Measurements from ENCODE around the gene TEX261.

DNA sequence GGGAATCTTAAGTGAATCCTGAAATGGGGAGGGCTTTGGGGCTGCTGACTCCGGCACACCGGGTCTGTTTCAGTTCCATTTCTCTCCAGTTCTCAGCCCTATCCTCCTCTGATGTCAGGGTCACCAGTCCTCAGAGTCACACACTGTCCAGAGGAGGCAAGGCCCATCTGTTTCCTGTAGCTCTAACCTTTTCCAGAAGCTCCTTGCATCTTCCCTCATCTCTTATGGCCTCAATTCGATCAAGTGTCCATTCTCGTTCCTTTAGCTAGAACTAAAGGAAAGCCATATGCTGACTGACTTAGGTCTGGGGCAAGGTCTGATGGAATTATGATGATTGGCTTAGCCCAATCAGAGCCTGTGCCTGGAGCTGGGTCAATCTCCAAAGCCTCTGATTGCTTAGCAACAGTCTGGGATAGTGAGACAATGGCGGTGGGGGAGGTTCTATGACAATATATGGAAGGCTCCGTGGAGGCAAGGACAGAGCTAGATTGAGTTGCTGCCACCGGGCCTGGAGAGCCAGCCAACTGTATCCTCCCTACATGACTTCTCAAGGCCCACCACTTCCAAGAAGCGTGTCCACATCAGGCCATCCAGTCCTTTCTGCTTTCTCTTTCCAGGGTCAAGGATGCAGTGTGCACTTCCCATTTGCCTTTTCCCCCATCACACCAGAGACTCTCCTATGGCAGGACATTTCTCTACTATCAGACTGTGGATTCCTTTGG lies 11.0 kb downstream of the TEX261 start:
- TF ChIP-seq, protein P1, sequence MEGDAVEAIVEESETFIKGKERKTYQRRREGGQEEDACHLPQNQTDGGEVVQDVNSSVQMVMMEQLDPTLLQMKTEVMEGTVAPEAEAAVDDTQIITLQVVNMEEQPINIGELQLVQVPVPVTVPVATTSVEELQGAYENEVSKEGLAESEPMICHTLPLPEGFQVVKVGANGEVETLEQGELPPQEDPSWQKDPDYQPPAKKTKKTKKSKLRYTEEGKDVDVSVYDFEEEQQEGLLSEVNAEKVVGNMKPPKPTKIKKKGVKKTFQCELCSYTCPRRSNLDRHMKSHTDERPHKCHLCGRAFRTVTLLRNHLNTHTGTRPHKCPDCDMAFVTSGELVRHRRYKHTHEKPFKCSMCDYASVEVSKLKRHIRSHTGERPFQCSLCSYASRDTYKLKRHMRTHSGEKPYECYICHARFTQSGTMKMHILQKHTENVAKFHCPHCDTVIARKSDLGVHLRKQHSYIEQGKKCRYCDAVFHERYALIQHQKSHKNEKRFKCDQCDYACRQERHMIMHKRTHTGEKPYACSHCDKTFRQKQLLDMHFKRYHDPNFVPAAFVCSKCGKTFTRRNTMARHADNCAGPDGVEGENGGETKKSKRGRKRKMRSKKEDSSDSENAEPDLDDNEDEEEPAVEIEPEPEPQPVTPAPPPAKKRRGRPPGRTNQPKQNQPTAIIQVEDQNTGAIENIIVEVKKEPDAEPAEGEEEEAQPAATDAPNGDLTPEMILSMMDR (IDR thresholded peaks at IDR 0.05; ENCODE audit: insufficient read depth, low read length, poor library complexity, severe bottlenecking), result no peak
- no peak for TF ChIP-seq EZH2phosphoT487 (conservative IDR thresholded peaks at IDR 0.05; ENCODE audit: low read length)
